ENCODE results near the gene TRAF3IP3. TPM values are rescaled to one million over a fixed set of nuclear protein-coding genes. Genes with fewer than 3 reads are reported as not detected.

TRAF3IP3 gene, protein sequence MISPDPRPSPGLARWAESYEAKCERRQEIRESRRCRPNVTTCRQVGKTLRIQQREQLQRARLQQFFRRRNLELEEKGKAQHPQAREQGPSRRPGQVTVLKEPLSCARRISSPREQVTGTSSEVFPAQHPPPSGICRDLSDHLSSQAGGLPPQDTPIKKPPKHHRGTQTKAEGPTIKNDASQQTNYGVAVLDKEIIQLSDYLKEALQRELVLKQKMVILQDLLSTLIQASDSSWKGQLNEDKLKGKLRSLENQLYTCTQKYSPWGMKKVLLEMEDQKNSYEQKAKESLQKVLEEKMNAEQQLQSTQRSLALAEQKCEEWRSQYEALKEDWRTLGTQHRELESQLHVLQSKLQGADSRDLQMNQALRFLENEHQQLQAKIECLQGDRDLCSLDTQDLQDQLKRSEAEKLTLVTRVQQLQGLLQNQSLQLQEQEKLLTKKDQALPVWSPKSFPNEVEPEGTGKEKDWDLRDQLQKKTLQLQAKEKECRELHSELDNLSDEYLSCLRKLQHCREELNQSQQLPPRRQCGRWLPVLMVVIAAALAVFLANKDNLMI
- total RNA-seq = 0.15 TPM in 1 of 2 replicates, not detected in the other

DNA sequence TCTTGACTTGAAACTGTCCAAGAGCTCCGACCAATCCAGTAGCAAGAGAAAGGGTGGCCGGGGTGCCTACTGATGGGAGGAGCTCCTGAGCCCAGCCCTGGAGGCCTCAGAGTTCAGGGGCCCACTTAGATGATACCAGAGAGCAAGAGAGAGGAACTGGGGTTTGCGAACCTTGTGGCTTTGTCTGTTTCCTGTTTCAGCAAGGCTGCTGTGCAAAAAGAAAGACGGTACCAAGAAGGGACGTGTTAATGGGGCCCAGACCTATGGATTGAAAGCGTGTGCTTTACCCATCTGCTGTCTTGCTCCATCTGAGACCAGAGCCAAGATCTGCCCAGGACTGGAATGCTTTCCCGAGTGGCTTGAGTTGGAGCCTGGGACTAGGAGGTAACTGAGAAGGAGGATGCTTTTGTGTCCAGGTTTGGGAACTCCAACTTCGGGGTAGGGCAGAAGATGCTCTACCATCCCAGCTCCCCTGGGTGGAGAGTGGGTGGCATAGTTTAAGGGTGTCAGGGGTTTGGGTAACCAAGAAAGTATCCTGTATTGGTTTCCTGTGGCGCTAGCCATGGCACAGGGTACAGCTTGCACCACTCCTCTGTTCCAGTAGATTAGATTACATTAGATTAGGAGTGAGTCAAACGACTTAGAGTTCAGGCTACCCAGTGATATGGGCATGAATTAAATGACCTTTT is at the start of gene TRAF3IP3:
TRAF3IP3 (plus strand) TSS at position 128 of the 689 bp plus-strand sequence. CDS start 3,987 bp downstream, outside the sequence.

DNA sequence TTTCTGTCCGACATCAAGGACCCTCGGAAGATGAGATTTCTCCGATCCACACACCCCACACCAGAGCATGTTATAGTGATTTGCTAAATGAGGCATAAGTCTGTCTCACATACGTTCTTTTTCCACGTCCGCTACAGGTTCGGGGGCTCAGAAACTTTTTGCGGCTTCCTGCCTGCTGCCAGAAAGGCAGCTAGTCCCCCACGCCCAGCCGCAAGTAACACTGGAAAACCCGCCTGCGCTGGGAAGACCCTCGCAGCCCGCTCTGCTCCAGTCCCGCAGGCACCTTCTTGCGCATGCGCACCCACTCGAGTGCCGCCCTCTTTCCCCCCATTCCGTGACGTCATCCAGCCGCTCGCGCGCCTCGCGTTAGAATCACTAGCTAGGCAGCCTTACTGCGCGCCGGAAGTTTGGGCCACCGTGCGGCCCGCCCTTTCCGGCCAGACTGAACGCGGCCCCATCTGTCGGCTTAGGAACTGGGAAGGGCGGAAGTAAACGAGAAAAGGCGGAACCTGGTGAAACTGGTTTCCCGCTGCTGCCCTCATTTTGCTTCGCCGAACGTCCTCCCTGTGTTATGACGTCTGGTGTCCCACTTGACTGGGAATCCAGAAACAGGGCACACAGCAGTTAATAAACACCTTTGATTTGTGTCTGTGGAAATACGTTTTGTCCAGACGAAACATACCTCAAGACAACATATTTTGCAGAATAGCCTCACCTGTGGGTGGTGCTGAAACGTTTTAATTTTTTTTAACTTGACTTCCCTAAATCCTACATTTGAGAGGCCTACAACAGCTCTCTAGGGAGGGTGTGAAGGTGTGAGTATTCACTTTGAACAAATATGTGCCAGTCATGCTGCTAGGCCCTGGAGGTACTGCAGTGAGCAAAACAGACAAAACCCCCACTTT is 28.7 kb downstream of the TRAF3IP3 start, which contains the start of gene C1orf74:
C1orf74 (minus strand) TSS at position 295 of the 905 bp plus-strand sequence. CDS start 925 bp downstream, outside the sequence.

DNA sequence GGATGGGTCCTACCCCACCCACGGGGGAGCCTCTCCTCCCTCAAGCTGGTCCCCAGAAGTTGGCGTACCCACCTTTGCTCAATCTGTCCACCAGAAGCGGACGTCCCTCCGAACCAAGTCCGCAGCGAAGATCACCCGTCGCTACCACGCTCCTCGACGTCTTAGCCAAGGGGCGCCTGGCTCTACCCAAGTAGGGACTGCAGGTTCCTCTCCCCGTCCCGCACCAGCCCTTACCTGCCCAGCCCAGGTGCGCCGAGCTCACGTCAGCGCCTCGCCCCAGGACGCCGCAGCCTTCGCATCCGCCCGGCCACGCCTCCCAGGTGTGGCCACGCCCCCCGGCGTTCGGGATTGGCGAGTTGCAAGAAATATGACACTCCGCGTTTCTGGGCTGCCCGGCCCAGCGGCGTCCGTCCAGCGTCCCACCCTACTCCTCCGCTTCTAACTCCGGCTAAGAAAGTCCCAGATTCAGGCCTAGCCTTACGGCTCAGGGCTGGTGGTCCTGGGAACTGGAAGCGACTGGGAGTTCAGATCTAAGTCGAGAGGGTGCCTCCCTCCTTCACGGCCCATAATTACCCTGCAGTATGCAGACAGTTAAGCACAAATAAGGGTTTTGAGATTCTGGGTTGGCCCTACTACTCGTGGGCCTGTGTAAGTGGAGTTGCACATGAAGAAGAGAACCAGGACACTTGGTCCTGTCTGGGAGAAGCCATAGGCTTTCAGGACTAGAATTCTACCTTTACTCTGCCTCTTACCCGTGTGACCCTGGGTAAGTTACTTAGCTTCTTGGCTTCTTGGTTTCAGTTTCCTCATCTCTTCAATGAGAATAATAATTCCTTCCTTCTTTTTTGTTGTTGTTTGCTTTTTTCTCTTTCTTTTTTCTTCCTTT is 50.3 kb downstream of the TRAF3IP3 start, which contains the start of gene IRF6:
IRF6 (minus strand) TSS at position 268 of the 886 bp plus-strand sequence. CDS start 4,729 bp downstream, outside the sequence.

DNA sequence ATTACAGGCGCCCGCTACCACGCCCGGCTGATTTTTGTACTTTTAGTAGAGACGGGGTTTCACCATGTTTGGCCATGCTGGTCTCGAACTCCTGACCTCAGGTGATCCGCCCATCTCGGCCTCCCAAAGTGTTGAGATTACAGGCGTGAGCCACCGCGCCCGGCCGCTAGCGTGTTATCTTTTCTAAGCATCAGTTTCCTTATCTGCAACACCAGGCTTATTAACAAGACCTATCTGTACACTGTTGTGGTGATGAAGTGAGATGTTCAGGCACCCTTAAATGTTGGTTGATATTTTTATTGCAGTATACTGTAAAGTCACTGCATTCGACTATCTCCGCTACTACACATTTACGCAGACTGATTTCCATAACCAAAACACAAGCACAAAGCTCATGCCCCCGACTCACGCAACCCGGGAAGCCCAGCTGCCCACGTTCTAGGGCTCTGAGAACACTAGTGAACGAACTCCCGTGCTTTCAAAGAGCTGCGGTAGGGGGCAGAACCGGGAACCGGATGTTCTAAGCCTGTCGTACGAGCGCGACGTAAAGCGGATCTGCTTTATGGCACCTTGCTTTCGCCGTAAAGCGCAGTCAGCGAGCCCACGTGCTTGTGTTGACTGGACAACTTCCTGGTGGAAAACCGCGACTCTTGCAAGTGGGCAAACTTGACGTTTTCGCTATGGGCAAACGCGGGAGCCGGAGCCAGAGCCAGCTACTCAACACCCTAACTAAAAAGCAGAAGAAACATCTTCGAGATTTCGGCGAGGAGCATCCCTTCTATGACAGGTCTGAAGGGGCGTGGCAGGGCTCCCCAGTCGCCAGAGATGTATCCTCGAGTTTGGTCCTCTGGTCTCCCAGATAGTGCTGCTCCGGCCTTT is 71.8 kb downstream of the TRAF3IP3 start, which contains the start of gene UTP25:
UTP25 (plus strand) TSS at position 589 of the 879 bp plus-strand sequence; CDS start at position 681, 92 bp downstream.

Other genes starting within 250 kb of the TRAF3IP3 start
- 1.0 and 1.2 TPM in 2 replicates for gene CAMK1G, start 172.3 kb upstream of the TRAF3IP3 start, total RNA-seq
- 3.7 and 4.9 TPM in 2 replicates for gene LAMB3, start 103.6 kb upstream of the TRAF3IP3 start, total RNA-seq
- gene G0S2, start 80.6 kb upstream of the TRAF3IP3 start, total RNA-seq = 63.6 and 66.9 TPM in 2 replicates
- 16.6 and 20.5 TPM in 2 replicates for gene HSD11B1, start 51.2 kb upstream of the TRAF3IP3 start, total RNA-seq
- gene C1orf74, start 28.5 kb downstream of the TRAF3IP3 start, total RNA-seq = 1.9 and 2.2 TPM in 2 replicates
- gene IRF6, start 50.1 kb downstream of the TRAF3IP3 start, total RNA-seq = 0.34 and 0.59 TPM in 2 replicates
- gene UTP25, start 71.9 kb downstream of the TRAF3IP3 start, total RNA-seq = 4.6 and 5.0 TPM in 2 replicates
- under 0.01 TPM in 2 replicates for gene SYT14, start 182.2 kb downstream of the TRAF3IP3 start, total RNA-seq

Measured in bronchus fibroblast of lung (primary cell).